Stimulated activated CD4-positive, alpha-beta T cell treated with anti-CD3 and anti-CD28 coated beads, Interleukin-15, amount 100 ng/mL, for 24 hours (primary cell): Measurements from ENCODE around the gene ABL1.
A peak's percentile ranks its signal among the peaks of the same experiment; 100 is the strongest.
"Not testable (repeated sequence)": the region's sequence is repeated elsewhere in the genome, so short reads cannot be mapped to it uniquely, and the experiment has no call there.

Source experiments
- DNase-seq: peaks from one replicate; pipeline ENCODE4 v3.0.0-alpha.2; 2020

ABL1 gene

GRCh38 chr9:130825809-130826208 is 9.2 kb upstream of the ABL1 start:
- no peak for DNase-seq

- DNase-seq: no peak
Measured at GRCh38 chr9:130829762-130830161, 5.3 kb upstream of the ABL1 start.

- DNase-seq: no peak
Measured at GRCh38 chr9:130830231-130830760, 4.8 kb upstream of the ABL1 start.

GRCh38 chr9:130831077-130831476 is 4.0 kb upstream of the ABL1 start:
- DNase-seq: no peak

GRCh38 chr9:130833031-130833990 is 1.7 kb upstream of the ABL1 start:
- DNase-seq: no peak

GRCh38 chr9:130835441-130836298 is 616 bp downstream of the ABL1 start:
- peak; percentile 63 for DNase-seq

- DNase-seq: no peak
Measured at GRCh38 chr9:130837002-130837511, 2.0 kb downstream of the ABL1 start.

GRCh38 chr9:130837643-130838042 is 2.6 kb downstream of the ABL1 start:
- DNase-seq: no peak

- DNase-seq: no peak
Measured at GRCh38 chr9:130839132-130840111, 4.4 kb downstream of the ABL1 start.

GRCh38 chr9:130842545-130842944 is 7.5 kb downstream of the ABL1 start:
- DNase-seq: no peak

GRCh38 chr9:130843049-130843908 is 8.2 kb downstream of the ABL1 start:
- DNase-seq: no peak

GRCh38 chr9:130844044-130844451 is 9.0 kb downstream of the ABL1 start:
- DNase-seq: no peak

- no peak for DNase-seq
Measured at GRCh38 chr9:130845254-130845653, 10.2 kb downstream of the ABL1 start.

GRCh38 chr9:130845901-130846481 is 10.9 kb downstream of the ABL1 start:
- DNase-seq: no peak

- DNase-seq: no peak
Measured at GRCh38 chr9:130846487-130847305, 11.6 kb downstream of the ABL1 start.

- no peak for DNase-seq
Measured at GRCh38 chr9:130847306-130848217, 12.5 kb downstream of the ABL1 start.

GRCh38 chr9:130848514-130848913 is 13.5 kb downstream of the ABL1 start:
- not testable (repeated sequence) for DNase-seq

GRCh38 chr9:130849356-130849755 is 14.3 kb downstream of the ABL1 start:
- no peak for DNase-seq
